IgD-negative memory B cell (primary cell): ENCODE measurements around the gene MIPOL1. TPM values are rescaled to one million over a fixed set of nuclear protein-coding genes. Genes with fewer than 3 reads are reported as not detected.
"Not testable (repeated sequence)": the region's sequence is repeated elsewhere in the genome, so short reads cannot be mapped to it uniquely, and the experiment has no call there.

Source experiments
- H3K27ac Mint-ChIP-seq, 3 donors: one replicate each; pipeline ENCODE4 v1.8.0; 2020 to 2022; ENCODE audit warnings: mild to moderate bottlenecking in 3 of 3, mixed read lengths in 3 of 3, moderate library complexity in 1 of 3
- H3K27me3 Mint-ChIP-seq: one replicate; pipeline ENCODE4 v1.8.0; 2021; ENCODE audit warnings: mixed read lengths
- H3K36me3 Mint-ChIP-seq: one replicate; pipeline ENCODE4 v1.8.0; 2020; ENCODE audit warnings: mild to moderate bottlenecking, mixed read lengths
- H3K4me1 Mint-ChIP-seq, 3 donors: one replicate each; pipeline ENCODE4 v1.8.0; 2020 to 2022; ENCODE audit warnings: mixed read lengths in 3 of 3, mild to moderate bottlenecking in 1 of 3
- H3K4me3 Mint-ChIP-seq, 4 donors: one replicate each; pipeline ENCODE4 v1.8.0; 2020 to 2022; ENCODE audit warnings: mild to moderate bottlenecking in 4 of 4, mixed read lengths in 4 of 4, moderate library complexity in 3 of 4
- H3K9me3 Mint-ChIP-seq, 3 donors: one replicate each; pipeline ENCODE4 v1.8.0; 2020 to 2021; ENCODE audit warnings: mixed read lengths in 3 of 3, mild to moderate bottlenecking in 1 of 3
- polyA plus RNA-seq: library from polyadenylated mRNA; unstranded; fragments of 300-500 nt; fragmentation: Illumina TruSeq; gene quantifications from one replicate; pipeline ENCODE4 v1.2.3, GENCODE V29; 2021

The MIPOL1 gene
- polyA plus RNA-seq, 1 donor from 2014 or later, result not detected

DNA sequence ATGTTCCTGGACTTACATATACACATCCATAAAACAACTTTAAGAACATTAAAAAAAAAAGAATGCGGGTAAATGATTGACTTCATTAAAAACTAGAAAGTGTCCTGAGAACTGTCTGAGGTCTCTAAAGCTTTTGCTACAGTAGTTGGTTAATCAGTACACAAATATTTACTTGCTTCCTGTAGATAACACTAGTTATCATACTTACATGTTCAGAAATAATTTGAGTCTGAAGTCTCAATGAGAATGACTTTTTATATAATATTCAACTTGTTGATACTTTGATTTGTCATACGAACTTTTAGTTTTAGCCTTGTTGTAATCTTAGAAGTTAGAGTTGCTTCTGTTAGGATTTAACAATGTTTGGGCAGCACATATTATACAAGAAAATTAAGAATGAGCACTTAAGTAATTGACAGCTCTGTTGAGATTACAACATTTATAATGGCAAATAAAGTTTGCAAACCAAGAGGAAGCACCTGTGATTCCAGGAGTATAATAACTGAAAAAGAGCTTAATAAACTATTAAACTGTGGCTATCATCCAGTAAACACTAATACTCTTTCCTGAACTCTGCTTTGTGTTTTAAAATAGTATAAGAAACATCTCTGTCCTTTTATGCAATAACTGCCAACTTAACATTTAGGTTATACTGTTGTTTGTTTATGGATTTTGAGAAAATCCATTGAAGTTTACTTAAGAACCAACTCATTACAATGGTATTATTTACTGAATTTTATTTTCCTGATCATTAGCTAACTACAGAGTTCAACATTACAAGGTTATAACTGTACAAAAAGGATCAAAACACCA is 131.7 kb downstream of the MIPOL1 start:
- Mint-ChIP-seq H3K36me3 (no peaks in the 10 kb centered on the region), H3K4me3 (no peak overlapping the region), H3K27me3 (no peaks in the 10 kb centered on the region), H3K9me3 (peaks cover 2 to 20% (median 2%) of the 10 kb centered on the region in 3 donors), H3K4me1 (no peaks in the 10 kb centered on the region), H3K27ac (no peak overlapping the region)

DNA sequence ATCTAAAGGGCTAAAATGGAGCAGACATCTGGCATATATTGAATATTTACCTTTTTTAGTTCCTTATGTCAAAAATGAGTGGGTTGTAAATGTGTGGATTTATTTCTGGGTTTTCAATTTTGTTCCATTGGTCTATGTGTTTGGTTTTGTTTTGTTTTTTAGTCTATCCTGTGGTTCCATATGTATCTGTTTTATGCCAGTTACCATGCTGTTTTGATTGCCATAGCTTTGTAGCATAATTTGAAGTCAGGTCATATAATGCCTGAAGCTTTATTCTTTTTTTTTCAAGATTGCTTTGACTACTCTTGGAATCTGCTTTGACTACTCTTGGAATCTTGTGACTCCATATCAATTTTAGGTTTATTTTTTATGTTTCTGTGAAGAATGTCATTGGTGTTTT is 133.2 kb downstream of the MIPOL1 start:
- H3K27ac Mint-ChIP-seq, result no peak overlapping the region
- H3K36me3 Mint-ChIP-seq, result no peaks in the 10 kb centered on the region
- no peaks in the 10 kb centered on the region for H3K4me1 Mint-ChIP-seq
- peaks cover 2 to 9% (median 3%) of the 10 kb centered on the region in 3 donors for H3K9me3 Mint-ChIP-seq
- no peak overlapping the region for H3K4me3 Mint-ChIP-seq
- H3K27me3 Mint-ChIP-seq, result no peaks in the 10 kb centered on the region

DNA sequence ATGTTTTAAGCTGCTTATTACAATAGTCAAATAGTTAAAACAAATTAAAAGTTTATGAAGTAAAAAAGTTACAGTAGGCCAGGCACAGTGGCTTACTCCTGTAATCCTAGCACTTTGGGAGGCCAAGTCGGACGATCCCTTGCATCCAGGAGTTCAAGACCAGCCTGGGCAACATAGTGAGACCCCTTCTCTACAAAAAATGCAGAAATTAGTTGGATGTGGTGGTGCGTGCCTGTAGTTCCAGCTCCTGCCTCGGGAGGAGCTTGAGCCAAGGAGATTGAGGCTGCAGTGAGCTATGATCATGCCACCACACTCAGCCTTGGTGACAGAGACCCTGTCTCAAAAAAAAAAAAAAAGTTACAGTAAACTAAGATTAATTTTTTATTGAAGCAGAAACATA is 142.6 kb downstream of the MIPOL1 start:
- no peaks in the 10 kb centered on the region for H3K27me3 Mint-ChIP-seq
- peaks cover 3 to 5% (median 3%) of the 10 kb centered on the region in 3 donors for H3K9me3 Mint-ChIP-seq
- H3K27ac Mint-ChIP-seq, result no peak overlapping the region
- H3K4me3 Mint-ChIP-seq, result no peak overlapping the region
- H3K36me3 Mint-ChIP-seq, result no peaks in the 10 kb centered on the region
- H3K4me1 Mint-ChIP-seq, result no peaks in the 10 kb centered on the region

DNA sequence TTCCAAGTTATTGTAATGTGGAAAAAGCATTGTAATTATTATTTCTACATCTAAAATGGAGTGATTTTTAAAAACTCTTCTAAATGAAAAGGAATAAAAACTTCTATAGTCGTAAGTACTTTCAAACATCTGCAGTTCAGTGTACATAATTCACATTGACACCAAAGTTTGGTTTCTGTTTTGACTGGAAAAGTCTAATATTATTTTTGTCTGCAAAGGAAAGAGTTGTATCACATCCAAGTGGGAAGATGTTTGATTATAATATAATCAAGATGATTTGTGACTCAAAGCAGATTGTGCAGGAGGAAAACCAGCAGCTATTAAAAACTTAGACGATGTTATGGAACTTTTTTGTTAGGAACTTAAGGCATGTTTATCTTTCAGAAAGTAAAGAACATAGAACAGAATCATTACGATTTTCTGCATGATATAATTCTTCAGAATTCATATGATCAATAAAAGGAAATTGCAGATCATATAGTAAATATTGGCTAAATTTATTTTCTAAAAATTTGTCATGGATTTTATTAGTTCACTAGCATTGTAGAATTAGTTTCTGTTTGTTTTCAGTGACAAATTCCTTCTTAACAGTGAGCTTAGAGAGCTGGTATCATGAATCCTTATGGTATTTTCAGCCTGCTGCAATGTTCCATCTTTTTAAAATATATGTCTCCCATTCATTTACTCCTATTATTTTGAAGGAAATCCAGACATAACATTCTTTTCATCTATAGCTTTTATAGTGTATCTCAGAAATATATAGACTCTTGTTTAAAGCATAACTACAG is 145.8 kb downstream of the MIPOL1 start:
- H3K4me1 Mint-ChIP-seq, result no peaks in the 10 kb centered on the region
- no peak overlapping the region for H3K27ac Mint-ChIP-seq
- no peak overlapping the region for H3K4me3 Mint-ChIP-seq
- H3K27me3 Mint-ChIP-seq, result no peaks in the 10 kb centered on the region
- H3K36me3 Mint-ChIP-seq, result no peaks in the 10 kb centered on the region
- H3K9me3 Mint-ChIP-seq, result peaks cover 5 to 17% (median 6%) of the 10 kb centered on the region in 3 donors

DNA sequence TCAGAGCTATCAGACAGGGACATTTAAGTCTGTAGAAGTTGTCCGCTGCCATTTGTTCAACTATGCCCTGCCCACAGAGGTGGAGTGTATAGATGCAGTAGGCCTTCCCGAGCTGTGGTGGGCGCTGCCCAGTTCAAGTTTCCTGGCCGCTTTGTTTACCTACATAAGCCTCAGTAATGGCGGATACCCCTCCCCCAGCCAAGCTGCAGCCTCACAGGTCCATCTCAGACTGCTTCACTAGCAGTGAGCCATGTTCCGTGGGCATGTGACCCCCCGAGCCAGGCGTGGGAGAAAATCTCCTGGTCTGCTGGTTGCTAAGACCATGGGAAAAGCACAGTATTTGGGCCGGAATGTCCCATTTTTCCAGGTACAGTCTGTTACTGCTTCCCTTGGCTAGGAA is 165.9 kb downstream of the MIPOL1 start:
- H3K4me1 Mint-ChIP-seq, result no peaks in the 10 kb centered on the region
- H3K36me3 Mint-ChIP-seq, result no peaks in the 10 kb centered on the region
- no peak overlapping the region for H3K4me3 Mint-ChIP-seq
- H3K9me3 Mint-ChIP-seq, result peaks cover 10 to 11% (median 11%) of the 10 kb centered on the region in 3 donors
- H3K27me3 Mint-ChIP-seq, result no peaks in the 10 kb centered on the region
- H3K27ac Mint-ChIP-seq, result no peak overlapping the region

DNA sequence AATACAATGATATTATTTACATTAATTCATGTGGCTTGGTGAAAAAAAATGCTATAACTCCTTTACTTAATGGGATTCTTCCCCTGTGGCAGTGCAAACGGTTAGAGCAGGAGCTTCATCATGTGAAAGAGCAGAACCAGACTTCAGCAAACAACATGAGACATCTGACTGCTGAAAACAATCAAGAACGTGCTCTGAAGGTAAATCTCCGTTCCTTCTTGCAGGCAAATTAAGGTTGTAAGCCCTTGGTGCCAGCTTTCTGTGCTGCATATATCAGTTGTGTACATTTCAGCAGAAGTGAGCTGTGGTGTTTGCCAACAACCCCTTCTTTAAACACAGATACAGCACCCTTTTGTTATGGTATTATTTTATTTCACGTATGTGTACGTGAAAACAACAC is 171.7 kb downstream of the MIPOL1 start:
- Mint-ChIP-seq H3K4me3 (no peak overlapping the region), H3K9me3 (peaks cover 4 to 8% (median 8%) of the 10 kb centered on the region in 3 donors), H3K27me3 (no peaks in the 10 kb centered on the region)

DNA sequence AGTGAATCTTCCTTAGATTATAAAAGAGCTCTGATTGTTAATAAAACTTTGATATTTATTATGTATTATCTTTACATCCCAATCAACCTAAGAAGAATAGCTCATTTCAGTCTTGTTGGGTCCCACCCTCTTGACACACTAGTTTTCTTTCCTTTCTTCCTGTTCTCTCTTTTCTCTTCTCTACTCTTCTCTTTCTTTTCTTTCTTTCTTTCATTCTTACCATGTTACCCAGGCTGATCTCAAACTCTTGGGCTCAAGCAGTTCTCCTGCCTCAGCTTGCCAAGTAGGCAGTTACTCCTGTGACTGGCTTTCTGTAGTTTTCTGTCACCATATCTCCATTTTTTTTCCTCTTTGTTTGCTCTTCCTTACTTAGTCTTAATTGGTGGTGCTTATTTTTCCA is 177.8 kb downstream of the MIPOL1 start:
- H3K4me3 Mint-ChIP-seq, result no peak overlapping the region
- H3K4me1 Mint-ChIP-seq, result no peaks in the 10 kb centered on the region
- peaks cover 2 to 6% (median 5%) of the 10 kb centered on the region in 3 donors for H3K9me3 Mint-ChIP-seq
- no peaks in the 10 kb centered on the region for H3K36me3 Mint-ChIP-seq
- H3K27ac Mint-ChIP-seq, result no peak overlapping the region
- no peaks in the 10 kb centered on the region for H3K27me3 Mint-ChIP-seq

More for the DNA sequence above, 171.7 kb downstream of the MIPOL1 start:
- no peaks in the 10 kb centered on the region for H3K36me3 Mint-ChIP-seq
- no peaks in the 10 kb centered on the region for H3K4me1 Mint-ChIP-seq
- H3K27ac Mint-ChIP-seq, result no peak overlapping the region

DNA sequence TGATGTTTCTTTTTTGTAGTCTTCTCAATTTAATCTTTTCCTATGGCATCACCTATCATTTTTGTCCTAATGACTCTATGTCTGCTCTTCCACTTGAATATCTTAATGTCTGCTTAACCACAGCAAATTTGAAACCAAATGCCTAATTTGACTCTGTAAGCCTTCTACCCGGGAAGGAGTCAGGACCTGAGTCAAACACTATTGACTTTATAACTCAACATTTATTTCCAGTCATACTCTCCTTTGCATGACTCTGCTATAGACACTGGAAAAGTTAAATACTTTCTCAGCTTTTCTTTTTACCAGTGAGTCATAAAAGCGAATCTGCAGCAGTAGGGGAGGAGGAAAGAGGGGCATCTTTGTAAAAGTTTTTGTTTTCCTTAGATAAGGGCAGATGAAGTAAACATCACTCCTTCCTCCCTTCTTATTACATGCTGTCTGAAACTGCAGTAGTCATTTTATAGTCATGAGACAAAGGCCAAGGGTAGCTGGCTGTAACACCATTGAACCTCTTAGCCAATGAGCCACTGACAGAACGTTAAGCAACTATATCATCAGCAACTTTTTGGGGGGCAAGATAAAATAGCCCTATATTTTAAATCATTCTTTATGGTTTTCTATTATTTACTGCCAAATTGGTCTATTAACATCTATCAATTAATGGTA is 179.3 kb downstream of the MIPOL1 start:
- Mint-ChIP-seq H3K4me1 (no peaks in the 10 kb centered on the region), H3K36me3 (no peaks in the 10 kb centered on the region), H3K27ac (no peak overlapping the region), H3K9me3 (peaks cover 2 to 5% (median 4%) of the 10 kb centered on the region in 3 donors), H3K4me3 (no peak overlapping the region), H3K27me3 (no peaks in the 10 kb centered on the region)

DNA sequence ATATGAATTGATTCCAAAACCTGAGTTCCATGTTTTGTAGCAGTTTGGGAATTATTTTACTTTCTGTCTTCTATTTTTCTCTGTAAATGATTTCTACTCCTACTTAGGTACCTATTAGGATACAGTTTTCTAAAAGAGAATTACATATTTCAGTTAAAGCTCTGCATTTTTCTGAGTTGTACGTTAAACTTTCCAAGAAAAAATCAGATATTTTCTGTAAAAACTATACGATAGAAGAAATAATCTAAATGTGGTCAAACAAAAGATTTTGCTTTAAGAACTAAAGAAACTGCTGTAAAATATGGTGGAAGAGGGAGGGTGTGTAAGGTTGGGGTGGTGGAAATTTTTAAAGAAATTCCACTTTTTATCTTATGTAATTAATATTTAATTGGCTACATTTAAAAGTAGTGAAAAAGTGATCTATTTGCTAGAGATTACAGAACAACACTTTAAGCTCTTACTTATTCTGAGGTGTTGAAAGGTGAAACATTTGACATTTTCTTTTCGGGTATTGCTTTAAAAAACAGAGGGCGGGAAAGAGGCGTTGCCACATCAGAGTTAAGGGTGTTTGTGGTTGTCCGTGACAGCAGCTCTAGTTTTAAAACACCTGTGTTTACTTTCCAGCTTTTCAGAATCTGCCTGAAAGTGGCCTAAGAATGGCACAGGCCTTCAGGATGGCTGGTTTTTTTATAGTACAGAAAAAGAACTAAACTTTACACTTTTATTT is 187.3 kb downstream of the MIPOL1 start:
- Mint-ChIP-seq H3K36me3 (no peaks in the 10 kb centered on the region), H3K4me1 (no peaks in the 10 kb centered on the region), H3K9me3 (peaks cover 0 to 6% (median 3%) of the 10 kb centered on the region in 3 donors), H3K4me3 (no peak overlapping the region), H3K27me3 (no peaks in the 10 kb centered on the region), H3K27ac (no peak overlapping the region)

DNA sequence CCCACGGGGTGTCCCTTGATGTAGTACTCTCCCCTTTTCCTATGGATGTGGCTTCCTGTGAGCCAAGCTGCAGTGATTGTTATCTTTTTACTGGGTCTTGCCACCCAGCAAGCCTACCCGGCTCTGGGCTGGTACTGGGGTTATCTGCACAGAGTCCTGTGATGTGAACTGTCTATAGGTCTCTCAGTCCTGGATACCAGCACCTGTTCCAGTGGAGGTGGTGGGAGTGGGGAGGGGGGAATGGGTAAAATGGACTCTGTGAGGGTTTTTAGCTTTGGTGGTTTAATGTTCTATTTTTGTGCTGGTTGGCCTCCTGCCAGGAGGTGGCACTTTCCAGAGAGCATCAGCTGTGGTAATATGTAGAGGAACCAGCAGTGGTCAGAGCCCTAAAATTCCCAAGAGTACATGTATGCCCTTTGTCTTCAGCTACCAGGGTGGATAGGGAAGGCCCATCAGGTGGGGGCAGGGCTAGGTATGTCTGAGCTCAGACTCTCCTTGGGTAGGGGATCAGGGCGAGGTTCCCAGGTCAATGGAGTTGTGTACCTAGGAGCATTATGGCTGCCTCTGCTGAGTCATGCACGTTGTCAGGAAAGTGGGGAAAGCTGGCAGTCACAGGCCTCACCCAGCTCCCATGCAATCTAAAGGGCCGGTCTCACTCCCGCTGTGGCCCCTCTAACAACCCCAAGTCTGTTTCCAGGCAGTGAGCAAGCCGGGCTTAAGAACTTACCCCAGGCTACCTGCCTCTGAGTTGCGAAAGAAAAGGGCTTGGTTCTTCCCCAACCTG is 199.6 kb downstream of the MIPOL1 start:
- not testable (repeated sequence) for H3K27ac Mint-ChIP-seq, H3K4me3 Mint-ChIP-seq, H3K27me3 Mint-ChIP-seq, H3K36me3 Mint-ChIP-seq, H3K4me1 Mint-ChIP-seq
- peaks cover 2 to 28% (median 8%) of the 10 kb centered on the region in 3 donors for H3K9me3 Mint-ChIP-seq

DNA sequence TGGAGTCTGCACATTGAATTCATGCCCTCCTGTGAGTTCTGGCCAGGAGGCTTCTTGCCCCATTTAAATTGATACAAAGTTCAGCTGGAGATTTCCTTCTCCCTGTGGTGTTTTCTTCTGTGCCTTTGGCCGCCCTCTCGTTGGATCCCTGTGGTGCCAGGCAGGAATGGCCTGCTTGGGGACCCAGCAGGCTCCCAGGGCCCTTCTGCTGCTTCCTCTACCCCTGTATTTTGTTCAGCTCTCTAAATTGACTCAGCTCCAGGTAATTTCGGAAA is 200.1 kb downstream of the MIPOL1 start:
- Mint-ChIP-seq H3K4me1 (no peaks in the 10 kb centered on the region), H3K27me3 (no peaks in the 10 kb centered on the region), H3K9me3 (peaks cover 2 to 26% (median 7%) of the 10 kb centered on the region in 3 donors), H3K27ac (no peak overlapping the region), H3K36me3 (no peaks in the 10 kb centered on the region), H3K4me3 (peak overlapping the region in 1 of 4 donors; percentile 12)

DNA sequence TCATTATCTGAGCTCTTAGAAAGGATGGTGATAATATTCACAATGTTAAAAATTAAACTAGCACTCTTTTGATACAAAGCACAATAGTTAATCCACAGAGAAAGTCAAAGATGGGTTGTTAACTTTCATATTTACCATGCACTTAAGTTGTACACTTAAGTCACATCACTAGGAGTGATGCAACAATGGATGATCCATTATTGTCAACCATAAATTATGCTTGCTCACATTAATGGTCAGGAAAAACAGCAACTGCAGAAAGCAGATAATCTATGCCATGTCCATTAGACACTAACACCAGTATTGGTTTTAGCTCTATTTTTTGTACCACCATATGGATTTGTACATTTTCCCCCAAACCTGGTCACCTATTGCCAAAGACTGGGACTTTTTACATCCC is 201.8 kb downstream of the MIPOL1 start:
- Mint-ChIP-seq H3K9me3 (peaks cover 2 to 25% (median 6%) of the 10 kb centered on the region in 3 donors), H3K27ac (no peak overlapping the region), H3K36me3 (no peaks in the 10 kb centered on the region), H3K4me3 (no peak overlapping the region), H3K4me1 (no peaks in the 10 kb centered on the region), H3K27me3 (no peaks in the 10 kb centered on the region)

DNA sequence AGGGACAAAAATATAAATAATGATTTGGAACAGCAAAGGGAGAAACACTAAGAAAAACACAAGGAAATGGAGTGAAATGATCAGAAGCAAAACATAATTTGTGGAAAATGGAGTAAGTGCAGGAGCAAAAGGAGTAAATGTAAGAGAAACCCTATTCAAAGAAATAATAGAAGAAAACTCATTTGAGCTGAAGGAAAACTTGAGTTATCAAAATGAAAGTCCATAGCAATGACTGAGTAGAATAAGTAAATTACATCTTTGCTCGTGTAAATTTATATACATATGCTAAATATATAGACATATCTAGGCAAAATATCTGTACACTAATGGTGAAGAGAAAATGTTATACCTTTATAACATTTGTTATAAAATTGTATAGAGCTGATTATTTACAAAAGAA is 203.4 kb downstream of the MIPOL1 start:
- Mint-ChIP-seq H3K4me1 (no peaks in the 10 kb centered on the region), H3K27ac (no peak overlapping the region), H3K4me3 (no peak overlapping the region), H3K9me3 (peaks cover 0 to 22% (median 6%) of the 10 kb centered on the region in 3 donors), H3K36me3 (no peaks in the 10 kb centered on the region), H3K27me3 (no peaks in the 10 kb centered on the region)

DNA sequence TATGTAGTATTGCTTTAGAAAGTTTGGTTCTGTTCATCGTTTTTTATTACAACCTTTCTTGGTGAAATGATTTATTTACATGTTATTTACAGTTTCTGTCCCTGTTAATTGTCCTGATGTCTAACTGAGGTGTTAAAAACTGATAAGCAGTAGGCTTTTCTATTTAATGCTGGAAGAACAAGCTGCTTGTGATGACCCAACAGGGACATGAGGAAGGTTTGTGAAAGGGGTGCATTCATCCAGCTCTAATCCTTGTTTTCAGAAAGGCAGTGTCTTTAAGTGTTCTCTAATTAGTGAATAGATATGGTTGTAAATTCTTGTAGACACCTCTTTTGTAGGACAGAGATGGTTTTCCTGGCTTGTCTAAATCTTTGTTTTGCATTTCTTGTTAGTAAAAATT is 205.9 kb downstream of the MIPOL1 start:
- no peak overlapping the region for H3K4me3 Mint-ChIP-seq
- H3K9me3 Mint-ChIP-seq, result peaks cover 0 to 13% (median 2%) of the 10 kb centered on the region in 3 donors
- H3K4me1 Mint-ChIP-seq, result no peaks in the 10 kb centered on the region
- H3K27me3 Mint-ChIP-seq, result no peaks in the 10 kb centered on the region
- H3K27ac Mint-ChIP-seq, result no peak overlapping the region
- no peaks in the 10 kb centered on the region for H3K36me3 Mint-ChIP-seq
